ENCODE data around the gene C11orf97. TPM values are rescaled to one million over a fixed set of nuclear protein-coding genes. Genes with fewer than 3 reads are reported as not detected.
A peak's percentile ranks its signal among the peaks of the same experiment; 100 is the strongest.

Gene C11orf97
- polyA plus RNA-seq (2013, experiment 1 of 2) = not detected
- polyA plus RNA-seq (2013, experiment 2 of 2) = not detected

- Histone ChIP-seq H3K23ac (ENCODE audit: low read length) (peak within 1 kb of the TSS; percentile 80), H3K4me3 (ENCODE audit: low read length) (no peak within 1 kb of the TSS), H3K18ac (ENCODE audit: low read length) (no peak within 1 kb of the TSS), H3K79me2 (ENCODE audit: control insufficient read depth, insufficient read depth, low read length) (no peaks in the 10 kb centered on the region), H3K36me3 (ENCODE audit: control insufficient read depth, insufficient read depth, low read length) (no peaks in the 10 kb centered on the region), H3K56ac (ENCODE audit: low read length) (peak within 1 kb of the TSS; percentile 38), H2BK5ac (ENCODE audit: low read length) (no peak within 1 kb of the TSS), H3K4ac (ENCODE audit: low read depth, low read length) (no peak within 1 kb of the TSS), H3K4me2 (ENCODE audit: low read length) (peak within 1 kb of the TSS; percentile 74), H3K27me3 (ENCODE audit: insufficient read depth, low read length, poor library complexity) (no peaks in the 10 kb centered on the region), H2AK5ac (ENCODE audit: low read length) (no peak within 1 kb of the TSS), H3K27ac (ENCODE audit: low read depth, low read length) (no peak within 1 kb of the TSS), H2BK120ac (ENCODE audit: low read depth, low read length) (no peak within 1 kb of the TSS), H2BK15ac (replicated peaks; ENCODE audit: low read depth) (no peak within 1 kb of the TSS), H4K8ac (ENCODE audit: low read depth, low read length) (no peak within 1 kb of the TSS), H3K79me1 (ENCODE audit: low read length) (no peaks in the 10 kb centered on the region), H4K5ac (ENCODE audit: low read length) (no peak within 1 kb of the TSS), H3K9ac (ENCODE audit: low read length) (no peak within 1 kb of the TSS), H3K4me1 (ENCODE audit: control insufficient read depth, low read depth, low read length) (peaks cover 5% of the 10 kb centered on the region)
- no CpG with 5 or more reads among the region's 53 CpGs for WGBS (ENCODE audit: extremely low coverage, insufficient coverage, low lambda C conversion rate)
- DNase-seq = peak; percentile 89
Observed at GRCh38 chr11:94511932-94512781, at the start of gene C11orf97. TSS of gene C11orf97 (plus strand) at chr11:94512461. CDS start at chr11:94512529, 68 bp downstream.

- WGBS (ENCODE audit: extremely low coverage, insufficient coverage, low lambda C conversion rate) = no CpG with 5 or more reads among the region's 2 CpGs
- H3K4ac ChIP-seq (ENCODE audit: low read depth, low read length) = no peak overlapping the region
- H2AK5ac ChIP-seq (ENCODE audit: low read length) = no peak overlapping the region
- H2BK5ac ChIP-seq (ENCODE audit: low read length) = no peak overlapping the region
- no peak overlapping the region for H2BK15ac ChIP-seq (replicated peaks; ENCODE audit: low read depth)
- no peak overlapping the region for H3K9ac ChIP-seq (ENCODE audit: low read length)
- H3K27me3 ChIP-seq (ENCODE audit: insufficient read depth, low read length, poor library complexity) = no peaks in the 10 kb centered on the region
- no peak overlapping the region for H4K5ac ChIP-seq (ENCODE audit: low read length)
- no peaks in the 10 kb centered on the region for H3K79me1 ChIP-seq (ENCODE audit: low read length)
- no peak overlapping the region for H4K8ac ChIP-seq (ENCODE audit: low read depth, low read length)
- H3K18ac ChIP-seq (ENCODE audit: low read length) = no peak overlapping the region
- no peak overlapping the region for H2BK120ac ChIP-seq (ENCODE audit: low read depth, low read length)
- DNase-seq = no peak
- H3K27ac ChIP-seq (ENCODE audit: low read depth, low read length) = no peak overlapping the region
- no peak overlapping the region for H3K4me2 ChIP-seq (ENCODE audit: low read length)
- H3K4me1 ChIP-seq (ENCODE audit: control insufficient read depth, low read depth, low read length) = peaks cover 3% of the 10 kb centered on the region
- no peaks in the 10 kb centered on the region for H3K79me2 ChIP-seq (ENCODE audit: control insufficient read depth, insufficient read depth, low read length)
- H3K23ac ChIP-seq (ENCODE audit: low read length) = no peak overlapping the region
- no peak overlapping the region for H3K4me3 ChIP-seq (ENCODE audit: low read length)
- no peak overlapping the region for H3K56ac ChIP-seq (ENCODE audit: low read length)
- H3K36me3 ChIP-seq (ENCODE audit: control insufficient read depth, insufficient read depth, low read length) = no peaks in the 10 kb centered on the region
Observed at GRCh38 chr11:94469416-94469815, 42.8 kb upstream of the C11orf97 start.

- no CpG with 5 or more reads among the region's 3 CpGs for WGBS (ENCODE audit: extremely low coverage, insufficient coverage, low lambda C conversion rate)
- Histone ChIP-seq H3K56ac (ENCODE audit: low read length) (no peak overlapping the region), H3K9ac (ENCODE audit: low read length) (no peak overlapping the region), H3K4me3 (ENCODE audit: low read length) (no peak overlapping the region), H3K36me3 (ENCODE audit: control insufficient read depth, insufficient read depth, low read length) (no peaks in the 10 kb centered on the region), H4K8ac (ENCODE audit: low read depth, low read length) (no peak overlapping the region), H3K79me1 (ENCODE audit: low read length) (no peaks in the 10 kb centered on the region), H3K23ac (ENCODE audit: low read length) (no peak overlapping the region), H2BK5ac (ENCODE audit: low read length) (no peak overlapping the region), H2AK5ac (ENCODE audit: low read length) (no peak overlapping the region), H2BK15ac (replicated peaks; ENCODE audit: low read depth) (no peak overlapping the region), H3K4ac (ENCODE audit: low read depth, low read length) (no peak overlapping the region), H3K4me2 (ENCODE audit: low read length) (no peak overlapping the region), H3K4me1 (ENCODE audit: control insufficient read depth, low read depth, low read length) (peaks cover 3% of the 10 kb centered on the region), H3K79me2 (ENCODE audit: control insufficient read depth, insufficient read depth, low read length) (no peaks in the 10 kb centered on the region), H2BK120ac (ENCODE audit: low read depth, low read length) (no peak overlapping the region), H3K27ac (ENCODE audit: low read depth, low read length) (no peak overlapping the region), H4K5ac (ENCODE audit: low read length) (no peak overlapping the region), H3K18ac (ENCODE audit: low read length) (no peak overlapping the region), H3K27me3 (ENCODE audit: insufficient read depth, low read length, poor library complexity) (no peaks in the 10 kb centered on the region)
- DNase-seq = peak; percentile 31
Observed at GRCh38 chr11:94472916-94473799, 39.1 kb upstream of the C11orf97 start.

- Histone ChIP-seq H3K9ac (ENCODE audit: low read length) (no peak overlapping the region), H3K18ac (ENCODE audit: low read length) (no peak overlapping the region)
Observed at GRCh38 chr11:94477624-94478023, 34.6 kb upstream of the C11orf97 start.

GRCh38 chr11:94481342-94481741 is 30.9 kb upstream of the C11orf97 start:
- H3K4me3 ChIP-seq (ENCODE audit: low read length) = no peak overlapping the region
- H2BK120ac ChIP-seq (ENCODE audit: low read depth, low read length) = no peak overlapping the region
- H3K4ac ChIP-seq (ENCODE audit: low read depth, low read length) = no peak overlapping the region
- no peak overlapping the region for H3K27ac ChIP-seq (ENCODE audit: low read depth, low read length)
- H3K4me1 ChIP-seq (ENCODE audit: control insufficient read depth, low read depth, low read length) = no peaks in the 10 kb centered on the region
- H4K8ac ChIP-seq (ENCODE audit: low read depth, low read length) = no peak overlapping the region
- H2AK5ac ChIP-seq (ENCODE audit: low read length) = no peak overlapping the region
- H3K23ac ChIP-seq (ENCODE audit: low read length) = no peak overlapping the region
- H2BK15ac ChIP-seq (replicated peaks; ENCODE audit: low read depth) = no peak overlapping the region
- no peaks in the 10 kb centered on the region for H3K27me3 ChIP-seq (ENCODE audit: insufficient read depth, low read length, poor library complexity)
- no peak overlapping the region for H3K18ac ChIP-seq (ENCODE audit: low read length)
- no peaks in the 10 kb centered on the region for H3K79me1 ChIP-seq (ENCODE audit: low read length)
- H3K79me2 ChIP-seq (ENCODE audit: control insufficient read depth, insufficient read depth, low read length) = no peaks in the 10 kb centered on the region
- H4K5ac ChIP-seq (ENCODE audit: low read length) = no peak overlapping the region
- no peaks in the 10 kb centered on the region for H3K36me3 ChIP-seq (ENCODE audit: control insufficient read depth, insufficient read depth, low read length)
- DNase-seq = no peak
- no peak overlapping the region for H3K4me2 ChIP-seq (ENCODE audit: low read length)
- H3K56ac ChIP-seq (ENCODE audit: low read length) = no peak overlapping the region
- no peak overlapping the region for H3K9ac ChIP-seq (ENCODE audit: low read length)
- no peak overlapping the region for H2BK5ac ChIP-seq (ENCODE audit: low read length)

More at GRCh38 chr11:94477624-94478023, 34.6 kb upstream of the C11orf97 start:
- Histone ChIP-seq H3K23ac (ENCODE audit: low read length) (no peak overlapping the region), H2AK5ac (ENCODE audit: low read length) (no peak overlapping the region), H4K8ac (ENCODE audit: low read depth, low read length) (no peak overlapping the region), H3K4me3 (ENCODE audit: low read length) (no peak overlapping the region), H2BK120ac (ENCODE audit: low read depth, low read length) (no peak overlapping the region), H2BK5ac (ENCODE audit: low read length) (no peak overlapping the region), H2BK15ac (replicated peaks; ENCODE audit: low read depth) (no peak overlapping the region), H3K79me1 (ENCODE audit: low read length) (no peaks in the 10 kb centered on the region), H3K4me1 (ENCODE audit: control insufficient read depth, low read depth, low read length) (peaks cover 3% of the 10 kb centered on the region), H3K27ac (ENCODE audit: low read depth, low read length) (no peak overlapping the region), H4K5ac (ENCODE audit: low read length) (no peak overlapping the region), H3K56ac (ENCODE audit: low read length) (no peak overlapping the region), H3K4ac (ENCODE audit: low read depth, low read length) (no peak overlapping the region), H3K36me3 (ENCODE audit: control insufficient read depth, insufficient read depth, low read length) (no peaks in the 10 kb centered on the region), H3K27me3 (ENCODE audit: insufficient read depth, low read length, poor library complexity) (no peaks in the 10 kb centered on the region), H3K4me2 (ENCODE audit: low read length) (no peak overlapping the region), H3K79me2 (ENCODE audit: control insufficient read depth, insufficient read depth, low read length) (no peaks in the 10 kb centered on the region)
- no CpG with 5 or more reads among the region's 2 CpGs for WGBS (ENCODE audit: extremely low coverage, insufficient coverage, low lambda C conversion rate)
- DNase-seq = no peak
